ENCODE results near the gene NUDCD3. TPM values are rescaled to one million over a fixed set of nuclear protein-coding genes. Genes with fewer than 3 reads are reported as not detected.
A peak's percentile ranks its signal among the peaks of the same experiment; 100 is the strongest.

Gene NUDCD3
- total and polyA plus RNA-seq, 3 experiments from 2014 or later = 72.0 to 99.5 (median 98.8) TPM

DNA sequence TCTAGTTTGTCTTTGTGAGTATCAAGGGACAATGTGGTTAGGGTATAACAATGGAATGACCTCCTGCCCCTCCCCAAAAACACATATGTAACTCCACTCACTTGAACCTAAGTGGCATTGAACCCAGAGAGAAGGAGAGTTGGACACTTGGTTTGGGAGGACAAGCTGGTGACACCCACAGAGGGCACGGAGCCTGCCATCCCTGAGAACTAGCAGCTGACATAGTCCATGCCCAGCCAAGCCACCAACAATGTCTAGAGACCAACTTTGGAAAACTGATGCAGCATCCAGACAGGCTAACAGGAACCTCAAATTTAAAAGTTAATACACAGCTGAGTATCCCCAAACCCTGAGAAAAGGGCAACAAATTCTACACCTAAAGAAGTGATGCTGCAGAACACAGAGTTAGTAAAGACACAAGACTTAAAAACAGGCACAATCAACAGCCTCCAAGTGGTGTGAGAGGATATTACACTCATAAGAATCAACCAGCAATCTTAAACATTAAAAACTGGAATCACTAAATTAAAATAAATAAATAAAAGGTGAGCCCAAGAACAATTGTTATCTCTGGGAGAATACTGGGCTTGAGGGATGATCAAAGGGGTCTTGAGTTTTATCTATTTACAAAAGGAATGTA lies 27.2 kb downstream of the NUDCD3 start:
- Mint-ChIP-seq H3K9me3 (no peaks in the 10 kb centered on the region), H3K27me3 (no peaks in the 10 kb centered on the region), H3K36me3 (peaks cover 4 to 56% (median 17%) of the 10 kb centered on the region in 3 donors), H3K4me3 (no peak overlapping the region), H3K4me1 (peaks cover 71 to 91% (median 89%) of the 10 kb centered on the region in 3 donors), H3K27ac (peak overlapping the region in 2 of 8 donors; percentile 5 to 17)
- Histone ChIP-seq H3K4me1 (ENCODE audit: insufficient read depth, low read length) (peaks cover 51% of the 10 kb centered on the region), H3K27me3 (ENCODE audit: insufficient read depth, low read length, poor library complexity, severe bottlenecking) (no peaks in the 10 kb centered on the region), H3K9me3 (ENCODE audit: low read length) (no peaks in the 10 kb centered on the region), H3K36me3 (ENCODE audit: insufficient read depth, low read length) (peaks cover 5% of the 10 kb centered on the region), H3K27ac (ENCODE audit: low read depth, low read length) (no peak overlapping the region), H3K4me3 (ENCODE audit: low read length) (no peak overlapping the region)
- POLR2A ChIA-PET = interaction anchor here (3.4 kb wide), 1 partner anchor 27 kb away, joined by 29 read pairs; the partner anchor contains the start of gene NUDCD3
- no peak for DNase-seq
- CTCF ChIA-PET = no interaction called here

DNA sequence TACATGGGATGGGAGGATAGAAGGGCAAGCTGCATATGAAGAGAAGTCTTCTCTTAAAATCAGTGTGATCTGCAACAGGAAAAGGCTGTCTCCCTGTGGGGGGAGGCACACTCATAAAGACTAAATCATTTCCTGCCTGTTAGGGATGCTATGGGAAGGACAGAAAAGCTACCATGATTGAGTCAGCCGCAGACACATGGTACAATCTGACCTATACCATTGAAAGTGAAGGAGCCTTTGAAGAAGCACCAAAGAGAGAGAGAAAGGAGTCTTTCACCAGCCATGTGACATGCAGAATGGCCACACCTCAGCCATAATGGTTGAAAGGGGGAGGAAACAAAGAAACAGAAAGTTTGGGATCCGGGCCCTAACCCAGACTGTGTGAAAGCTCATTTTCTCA lies 29.1 kb downstream of the NUDCD3 start:
- Histone ChIP-seq H3K4me1 (ENCODE audit: insufficient read depth, low read length) (peaks cover 49% of the 10 kb centered on the region), H3K27ac (ENCODE audit: low read depth, low read length) (no peak overlapping the region)
- H3K36me3 Mint-ChIP-seq = peaks cover 4 to 50% (median 18%) of the 10 kb centered on the region in 3 donors

GRCh38 chr7:44460325-44460724 lies 30.1 kb downstream of the NUDCD3 start:
- no peaks in the 10 kb centered on the region for H3K36me3 ChIP-seq (ENCODE audit: insufficient read depth, low read length)
- no peaks in the 10 kb centered on the region for H3K27me3 ChIP-seq (ENCODE audit: insufficient read depth, low read length, poor library complexity, severe bottlenecking)
- ChIA-PET CTCF (interaction anchor here (1.0 to 1.2 kb wide), 2 partner anchors 29 to 105 kb away, joined by 5 to 6 read pairs; no protein-coding TSS in a partner anchor), POLR2A (interaction anchor here (0.7 to 3.4 kb wide), 2 partner anchors 23 to 30 kb away, joined by 3 to 29 read pairs; partner anchors contain the start of gene NUDCD3)
- H3K36me3 Mint-ChIP-seq = peaks cover 4 to 47% (median 17%) of the 10 kb centered on the region in 3 donors
- peak overlapping the region; percentile 40 to 91 (median 84) for H3K27ac Mint-ChIP-seq
- H3K4me3 ChIP-seq (ENCODE audit: low read length) = peak overlapping the region; percentile 53
- no peaks in the 10 kb centered on the region for H3K27me3 Mint-ChIP-seq
- H3K4me1 Mint-ChIP-seq = peaks cover 63 to 89% (median 87%) of the 10 kb centered on the region in 3 donors
- DNase-seq = peak; percentile 53 to 90 (median 81)
- no peak overlapping the region for H3K27ac ChIP-seq (ENCODE audit: low read depth, low read length)
- no peaks in the 10 kb centered on the region for H3K9me3 Mint-ChIP-seq
- peaks cover 51% of the 10 kb centered on the region for H3K4me1 ChIP-seq (ENCODE audit: insufficient read depth, low read length)
- H3K4me3 Mint-ChIP-seq = peak overlapping the region; percentile 41 to 78 (median 53)
- H3K9me3 ChIP-seq (ENCODE audit: low read length) = no peaks in the 10 kb centered on the region

More for the DNA sequence above, 29.1 kb downstream of the NUDCD3 start:
- Histone ChIP-seq H3K36me3 (ENCODE audit: insufficient read depth, low read length) (no peaks in the 10 kb centered on the region), H3K4me3 (ENCODE audit: low read length) (peak overlapping the region; percentile 53), H3K27me3 (ENCODE audit: insufficient read depth, low read length, poor library complexity, severe bottlenecking) (no peaks in the 10 kb centered on the region), H3K9me3 (ENCODE audit: low read length) (no peaks in the 10 kb centered on the region)
- Mint-ChIP-seq H3K27ac (peak overlapping the region; percentile 17 to 91 (median 68)), H3K27me3 (no peaks in the 10 kb centered on the region), H3K4me3 (peak overlapping the region; percentile 41 to 78 (median 60)), H3K9me3 (no peaks in the 10 kb centered on the region), H3K4me1 (peaks cover 67 to 91% (median 88%) of the 10 kb centered on the region in 3 donors)
- POLR2A ChIA-PET = interaction anchor here (3.4 kb wide), 1 partner anchor 29 kb away, joined by 29 read pairs; the partner anchor contains the start of gene NUDCD3
- CTCF ChIA-PET = no interaction called here
- DNase-seq = peak in 2 of 5 donors; percentile 2 to 20

DNA sequence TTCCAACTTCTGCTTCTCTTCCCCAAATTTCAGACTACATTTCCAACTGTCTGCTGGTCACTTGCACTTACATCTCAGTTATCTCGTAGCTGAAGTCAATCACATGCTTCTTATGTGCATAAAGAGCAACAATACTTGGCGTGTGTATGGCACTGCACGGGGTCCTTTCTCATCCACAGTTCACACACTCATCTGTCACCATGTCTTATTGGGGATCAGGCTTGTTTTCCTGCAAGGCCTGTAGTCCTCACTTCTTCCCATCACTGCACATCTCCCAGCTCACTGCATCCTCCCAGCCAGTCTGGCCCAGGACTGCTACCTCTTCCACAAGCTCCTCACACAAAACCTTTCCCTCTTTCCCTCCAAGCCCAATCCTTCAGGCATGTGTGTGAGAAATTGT lies 35.3 kb downstream of the NUDCD3 start:
- peaks cover 4 to 57% (median 20%) of the 10 kb centered on the region in 3 donors for H3K36me3 Mint-ChIP-seq
- H3K4me3 Mint-ChIP-seq = peak overlapping the region in 3 of 7 donors; percentile 0 to 46 (median 3)
- Histone ChIP-seq H3K4me1 (ENCODE audit: insufficient read depth, low read length) (peaks cover 32% of the 10 kb centered on the region), H3K9me3 (ENCODE audit: low read length) (no peaks in the 10 kb centered on the region), H3K4me3 (ENCODE audit: low read length) (no peak overlapping the region), H3K27ac (ENCODE audit: low read depth, low read length) (no peak overlapping the region), H3K27me3 (ENCODE audit: insufficient read depth, low read length, poor library complexity, severe bottlenecking) (no peaks in the 10 kb centered on the region), H3K36me3 (ENCODE audit: insufficient read depth, low read length) (peaks cover 3% of the 10 kb centered on the region)
- no peak for DNase-seq
- POLR2A ChIA-PET = no interaction called here
- peak overlapping the region in 2 of 8 donors; percentile 22 to 29 for H3K27ac Mint-ChIP-seq
- CTCF ChIA-PET = no interaction called here
- peaks cover 52 to 86% (median 72%) of the 10 kb centered on the region in 3 donors for H3K4me1 Mint-ChIP-seq
- no peaks in the 10 kb centered on the region for H3K27me3 Mint-ChIP-seq
- no peaks in the 10 kb centered on the region for H3K9me3 Mint-ChIP-seq

DNA sequence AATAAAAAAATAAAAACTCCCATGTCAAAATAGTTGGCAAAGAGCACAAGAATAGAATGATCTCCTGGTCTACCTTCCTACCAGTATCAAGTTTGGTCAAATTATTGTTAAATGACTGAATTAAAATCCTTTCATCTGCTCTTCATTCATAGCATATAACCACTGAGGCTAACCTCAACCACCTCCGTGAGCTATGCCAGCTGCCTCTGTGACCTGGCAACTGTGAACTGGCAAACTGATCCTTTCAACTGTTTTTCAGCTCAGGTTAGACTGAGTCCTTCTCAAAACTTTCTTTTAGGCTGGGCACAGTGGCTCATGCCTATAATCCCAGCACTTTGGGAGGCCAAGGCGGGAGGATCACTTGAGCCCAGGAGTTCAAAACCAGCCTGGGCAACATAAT lies 36.1 kb downstream of the NUDCD3 start:
- Histone ChIP-seq H3K27ac (ENCODE audit: low read depth, low read length) (no peak overlapping the region), H3K4me3 (ENCODE audit: low read length) (no peak overlapping the region), H3K36me3 (ENCODE audit: insufficient read depth, low read length) (peaks cover 3% of the 10 kb centered on the region), H3K9me3 (ENCODE audit: low read length) (no peaks in the 10 kb centered on the region), H3K4me1 (ENCODE audit: insufficient read depth, low read length) (peaks cover 28% of the 10 kb centered on the region), H3K27me3 (ENCODE audit: insufficient read depth, low read length, poor library complexity, severe bottlenecking) (no peaks in the 10 kb centered on the region)
- CTCF ChIA-PET = no interaction called here
- POLR2A ChIA-PET = no interaction called here
- peaks cover 4 to 57% (median 22%) of the 10 kb centered on the region in 3 donors for H3K36me3 Mint-ChIP-seq
- H3K4me1 Mint-ChIP-seq = peaks cover 49 to 86% (median 68%) of the 10 kb centered on the region in 3 donors
- peak in 1 of 5 donors; percentile 38 for DNase-seq
- peak overlapping the region in 1 of 7 donors; percentile 41 for H3K4me3 Mint-ChIP-seq
- no peaks in the 10 kb centered on the region for H3K27me3 Mint-ChIP-seq
- H3K9me3 Mint-ChIP-seq = no peaks in the 10 kb centered on the region
- peak overlapping the region in 1 of 8 donors; percentile 7 for H3K27ac Mint-ChIP-seq

DNA sequence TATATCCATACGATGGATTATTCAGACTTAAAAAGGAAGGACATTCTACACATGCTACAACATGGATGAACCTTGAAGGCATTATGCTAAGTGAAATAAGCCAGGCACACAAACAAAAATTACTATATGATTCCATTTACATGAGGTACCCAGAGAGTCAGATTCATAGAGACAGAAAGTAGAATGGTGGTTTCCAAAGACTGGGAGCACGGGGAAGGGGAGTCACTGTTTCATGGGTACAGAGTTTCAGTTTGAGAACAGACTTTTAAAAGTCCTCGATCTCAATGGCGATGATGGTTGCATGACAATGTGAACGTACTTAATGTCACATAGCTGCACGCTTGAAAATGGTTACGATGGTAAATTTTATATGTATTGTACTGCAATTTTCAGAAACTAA lies 39.3 kb downstream of the NUDCD3 start:
- Histone ChIP-seq H3K9me3 (ENCODE audit: low read length) (no peaks in the 10 kb centered on the region), H3K4me3 (ENCODE audit: low read length) (no peak overlapping the region), H3K4me1 (ENCODE audit: insufficient read depth, low read length) (peaks cover 23% of the 10 kb centered on the region), H3K36me3 (ENCODE audit: insufficient read depth, low read length) (peaks cover 11% of the 10 kb centered on the region), H3K27me3 (ENCODE audit: insufficient read depth, low read length, poor library complexity, severe bottlenecking) (no peaks in the 10 kb centered on the region), H3K27ac (ENCODE audit: low read depth, low read length) (no peak overlapping the region)
- Mint-ChIP-seq H3K9me3 (no peaks in the 10 kb centered on the region), H3K36me3 (peaks cover 0 to 68% (median 22%) of the 10 kb centered on the region in 3 donors), H3K27ac (no peak overlapping the region), H3K4me3 (no peak overlapping the region), H3K27me3 (no peaks in the 10 kb centered on the region), H3K4me1 (peaks cover 48 to 87% (median 70%) of the 10 kb centered on the region in 3 donors)
- ChIA-PET CTCF (interaction anchor here (0.9 kb wide), 1 partner anchor 39 kb away, joined by 3 read pairs; the partner anchor contains the start of gene NUDCD3), POLR2A (no interaction called here)
- DNase-seq = no peak

- Mint-ChIP-seq H3K27ac (peak overlapping the region in 1 of 8 donors; percentile 74), H3K9me3 (no peaks in the 10 kb centered on the region), H3K4me1 (peaks cover 47 to 89% (median 67%) of the 10 kb centered on the region in 3 donors), H3K36me3 (peaks cover 5 to 73% (median 32%) of the 10 kb centered on the region in 3 donors), H3K4me3 (no peak overlapping the region), H3K27me3 (no peaks in the 10 kb centered on the region)
- Histone ChIP-seq H3K27me3 (ENCODE audit: insufficient read depth, low read length, poor library complexity, severe bottlenecking) (no peaks in the 10 kb centered on the region), H3K4me3 (ENCODE audit: low read length) (no peak overlapping the region), H3K27ac (ENCODE audit: low read depth, low read length) (no peak overlapping the region), H3K9me3 (ENCODE audit: low read length) (no peaks in the 10 kb centered on the region), H3K36me3 (ENCODE audit: insufficient read depth, low read length) (peaks cover 12% of the 10 kb centered on the region), H3K4me1 (ENCODE audit: insufficient read depth, low read length) (peaks cover 11% of the 10 kb centered on the region)
- ChIA-PET CTCF (no interaction called here), POLR2A (interaction anchor here (0.7 kb wide), 1 partner anchor 367 kb away, joined by 3 read pairs; the partner anchor contains the start of gene POLM)
- no peak for DNase-seq
Measured at GRCh38 chr7:44449584-44449928, 40.9 kb downstream of the NUDCD3 start.

GRCh38 chr7:44448922-44449583 lies 41.4 kb downstream of the NUDCD3 start:
- Mint-ChIP-seq H3K4me1 (peaks cover 44 to 87% (median 65%) of the 10 kb centered on the region in 3 donors), H3K36me3 (peaks cover 5 to 73% (median 35%) of the 10 kb centered on the region in 3 donors), H3K9me3 (no peaks in the 10 kb centered on the region), H3K27me3 (no peaks in the 10 kb centered on the region), H3K4me3 (no peak overlapping the region), H3K27ac (peak overlapping the region in 3 of 8 donors; percentile 8 to 74 (median 50))
- DNase-seq = no peak
- CTCF ChIA-PET = no interaction called here
- H3K36me3 ChIP-seq (ENCODE audit: insufficient read depth, low read length) = peaks cover 12% of the 10 kb centered on the region
- peaks cover 7% of the 10 kb centered on the region for H3K4me1 ChIP-seq (ENCODE audit: insufficient read depth, low read length)
- H3K27ac ChIP-seq (ENCODE audit: low read depth, low read length) = no peak overlapping the region
- no peaks in the 10 kb centered on the region for H3K9me3 ChIP-seq (ENCODE audit: low read length)
- no peak overlapping the region for H3K4me3 ChIP-seq (ENCODE audit: low read length)
- H3K27me3 ChIP-seq (ENCODE audit: insufficient read depth, low read length, poor library complexity, severe bottlenecking) = no peaks in the 10 kb centered on the region
- POLR2A ChIA-PET = no interaction called here
